ENCODE data around the gene ZW10.

GRCh38 chr11:113736323-113736722 lies 37.2 kb downstream of the ZW10 start:
- TF ChIP-seq POLR2A (IDR thresholded peaks at IDR 0.05; ENCODE audit: low read depth, low read length) (no peak), POLR2AphosphoS5 (IDR thresholded peaks at IDR 0.05; ENCODE audit: low read depth, low read length) (no peak)

All from GM12892 (cell line).